Muscle of back (tissue), 10 donors: Measurements from ENCODE around the gene MLF1. TPM values are rescaled to one million over a fixed set of nuclear protein-coding genes. Genes with fewer than 3 reads are reported as not detected.

Experiments used
- polyA plus RNA-seq, 10 donors: library from polyadenylated mRNA; unstranded; fragments of 120-200 nt; gene quantifications; one replicate each; pipeline ENCODE4 v1.2.1, GENCODE V29; 2013; ENCODE audit not compliant: insufficient read length in 10 of 10

The MLF1 gene
- polyA plus RNA-seq, 10 donors: 43.3 to 95.0 (median 57.9) TPM

Other genes starting within 250 kb of the MLF1 start
- gene GFM1, start 73.3 kb downstream of the MLF1 start, polyA plus RNA-seq: 10 to 100 TPM; 23.6 to 47.6 (median 35.9) TPM
- 10 to 100 TPM; 17.9 to 28.5 (median 23.1) TPM for gene LXN, start 101.5 kb downstream of the MLF1 start, polyA plus RNA-seq
- 1 to 10 TPM; 2.3 to 6.2 (median 3.4) TPM for gene RARRES1, start 161.3 kb downstream of the MLF1 start, polyA plus RNA-seq
- gene MFSD1, start 230.9 kb downstream of the MLF1 start, polyA plus RNA-seq: 10 to 100 TPM; 28.5 to 36.6 (median 30.4) TPM